Ovary (tissue), 3 donors: ENCODE results near the gene SPIB.

ENCODE experiments used
- EP300 ChIP-seq: sonication (generic); formaldehyde crosslinking; IDR thresholded peaks from one replicate; pipeline ENCODE4 v1.6.1; 2017; ENCODE audit warnings: antibody characterized with exemption
- POLR2A ChIP-seq: fragments of 450-650 bp; IDR thresholded peaks from one replicate; pipeline ENCODE4 v1.6.1; 2017; ENCODE audit warnings: antibody characterized with exemption, mild to moderate bottlenecking, moderate library complexity
- TF ChIP-seq, protein P1 (sequence below), 3 donors: fragments of 450-650 bp in 2 of 3; fragments of 200-600 bp in 1 of 3; IDR thresholded peaks; one replicate each; pipeline versions ENCODE4 v1.5.1 to v1.8.0; 2016 to 2022; ENCODE audit warnings: antibody characterized with exemption in 3 of 3, mild to moderate bottlenecking in 1 of 3
- donor health status: DM: no; HTN: no; CAD: no.

DNA sequence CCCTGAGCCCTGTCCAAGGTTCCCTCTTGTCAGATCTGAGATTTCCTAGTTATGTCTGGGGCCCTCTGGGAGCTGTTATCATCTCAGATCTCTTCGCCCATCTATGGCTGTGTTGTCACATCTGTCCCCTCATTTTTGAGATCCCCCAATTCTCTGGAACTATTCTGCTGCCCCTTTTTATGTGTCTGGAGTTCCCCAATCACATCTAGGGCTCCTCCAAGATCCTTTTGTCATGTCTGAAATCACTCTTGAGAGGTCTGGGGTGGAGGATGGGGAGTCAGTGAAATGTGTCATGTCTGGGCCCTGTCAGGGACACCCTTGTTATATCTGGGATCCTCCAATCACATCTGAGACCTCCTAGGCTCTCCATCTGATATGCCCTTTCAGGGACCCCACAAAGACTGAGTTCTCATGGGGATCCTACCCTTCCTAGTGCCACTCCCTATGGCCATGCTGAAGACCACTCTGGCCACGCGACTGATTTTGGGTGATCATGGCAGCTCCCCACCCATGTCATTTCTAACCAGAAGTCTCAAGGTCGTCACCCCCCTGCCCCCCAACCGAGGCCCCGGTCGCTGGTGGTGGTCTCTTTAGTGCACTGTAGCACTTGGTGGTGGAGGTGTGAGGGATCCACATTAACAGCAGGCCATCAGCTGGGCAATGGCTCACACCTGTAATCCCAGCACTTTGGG lies 10.2 kb downstream of the SPIB start:
- TF ChIP-seq, protein P1, sequence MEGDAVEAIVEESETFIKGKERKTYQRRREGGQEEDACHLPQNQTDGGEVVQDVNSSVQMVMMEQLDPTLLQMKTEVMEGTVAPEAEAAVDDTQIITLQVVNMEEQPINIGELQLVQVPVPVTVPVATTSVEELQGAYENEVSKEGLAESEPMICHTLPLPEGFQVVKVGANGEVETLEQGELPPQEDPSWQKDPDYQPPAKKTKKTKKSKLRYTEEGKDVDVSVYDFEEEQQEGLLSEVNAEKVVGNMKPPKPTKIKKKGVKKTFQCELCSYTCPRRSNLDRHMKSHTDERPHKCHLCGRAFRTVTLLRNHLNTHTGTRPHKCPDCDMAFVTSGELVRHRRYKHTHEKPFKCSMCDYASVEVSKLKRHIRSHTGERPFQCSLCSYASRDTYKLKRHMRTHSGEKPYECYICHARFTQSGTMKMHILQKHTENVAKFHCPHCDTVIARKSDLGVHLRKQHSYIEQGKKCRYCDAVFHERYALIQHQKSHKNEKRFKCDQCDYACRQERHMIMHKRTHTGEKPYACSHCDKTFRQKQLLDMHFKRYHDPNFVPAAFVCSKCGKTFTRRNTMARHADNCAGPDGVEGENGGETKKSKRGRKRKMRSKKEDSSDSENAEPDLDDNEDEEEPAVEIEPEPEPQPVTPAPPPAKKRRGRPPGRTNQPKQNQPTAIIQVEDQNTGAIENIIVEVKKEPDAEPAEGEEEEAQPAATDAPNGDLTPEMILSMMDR (IDR thresholded peaks at IDR 0.05), result no peak
- TF ChIP-seq POLR2A, result no peak
- TF ChIP-seq EP300, result no peak
